ENCODE results near the gene AGPAT2.
A peak's percentile ranks its signal among the peaks of the same experiment; 100 is the strongest.

Gene AGPAT2

DNA sequence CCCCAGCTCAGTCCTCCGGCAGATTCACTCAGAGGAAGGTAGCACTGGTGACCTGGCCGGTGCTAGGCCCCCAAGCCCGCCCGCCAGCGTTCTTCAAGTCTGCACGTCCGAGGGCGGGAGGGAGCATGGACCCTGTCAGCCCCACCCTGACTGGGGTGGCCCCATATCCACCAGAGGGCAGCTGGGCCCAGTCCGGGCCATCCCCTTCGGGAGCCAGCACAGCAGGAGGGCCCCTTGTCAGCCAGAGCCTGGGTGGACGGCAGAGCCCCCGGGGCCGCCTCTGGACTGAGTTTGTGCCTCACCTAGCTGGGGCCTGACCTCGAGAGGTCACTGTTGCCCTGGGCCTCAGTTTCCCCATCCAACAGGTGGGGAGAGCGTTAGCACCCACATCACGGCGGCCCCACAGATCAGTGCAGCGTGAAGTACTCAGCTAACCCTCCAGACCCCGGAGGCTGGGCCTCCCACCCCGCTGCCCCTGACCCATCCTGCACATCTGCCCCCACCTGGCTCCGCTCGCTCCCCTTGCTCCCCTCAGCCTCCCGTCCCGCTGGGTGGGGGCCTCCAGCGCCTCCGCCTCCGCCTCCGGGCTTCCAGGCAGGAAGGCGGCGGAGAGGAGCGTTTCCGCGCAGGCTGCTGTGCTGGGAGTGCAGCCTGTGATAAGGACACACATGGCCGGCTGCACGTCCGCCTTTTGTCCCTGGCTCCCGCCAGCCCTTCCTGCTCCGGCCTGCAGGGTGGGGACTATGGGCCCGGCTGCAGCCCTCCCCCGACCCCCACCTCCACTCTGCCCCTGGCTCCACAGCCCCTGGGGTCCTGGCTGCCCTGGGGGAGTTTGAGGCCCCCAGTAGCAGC is 41.1 kb downstream of the AGPAT2 start:
- H3K4me2 ChIP-seq (ENCODE audit: low read length) = peak overlapping the region; percentile 55
- peaks cover 45% of the 10 kb centered on the region for H3K27me3 ChIP-seq (ENCODE audit: control insufficient read depth, low read length)
- H3K4me3 ChIP-seq (ENCODE audit: low read length) = peak overlapping the region; percentile 51
- H3K79me2 ChIP-seq (ENCODE audit: control insufficient read depth, low read length) = no peaks in the 10 kb centered on the region
- H3F3A ChIP-seq (ENCODE audit: control insufficient read depth, insufficient read depth) = peaks cover 5% of the 10 kb centered on the region
- peaks cover 43% of the 10 kb centered on the region for H3K4me1 ChIP-seq (ENCODE audit: control insufficient read depth, low read length)
- no peaks in the 10 kb centered on the region for H3K36me3 ChIP-seq (ENCODE audit: control insufficient read depth, low read length)
- no peaks in the 10 kb centered on the region for H3K9me3 ChIP-seq (ENCODE audit: control insufficient read depth, insufficient read depth, low read length)
- TF ChIP-seq, protein P1, sequence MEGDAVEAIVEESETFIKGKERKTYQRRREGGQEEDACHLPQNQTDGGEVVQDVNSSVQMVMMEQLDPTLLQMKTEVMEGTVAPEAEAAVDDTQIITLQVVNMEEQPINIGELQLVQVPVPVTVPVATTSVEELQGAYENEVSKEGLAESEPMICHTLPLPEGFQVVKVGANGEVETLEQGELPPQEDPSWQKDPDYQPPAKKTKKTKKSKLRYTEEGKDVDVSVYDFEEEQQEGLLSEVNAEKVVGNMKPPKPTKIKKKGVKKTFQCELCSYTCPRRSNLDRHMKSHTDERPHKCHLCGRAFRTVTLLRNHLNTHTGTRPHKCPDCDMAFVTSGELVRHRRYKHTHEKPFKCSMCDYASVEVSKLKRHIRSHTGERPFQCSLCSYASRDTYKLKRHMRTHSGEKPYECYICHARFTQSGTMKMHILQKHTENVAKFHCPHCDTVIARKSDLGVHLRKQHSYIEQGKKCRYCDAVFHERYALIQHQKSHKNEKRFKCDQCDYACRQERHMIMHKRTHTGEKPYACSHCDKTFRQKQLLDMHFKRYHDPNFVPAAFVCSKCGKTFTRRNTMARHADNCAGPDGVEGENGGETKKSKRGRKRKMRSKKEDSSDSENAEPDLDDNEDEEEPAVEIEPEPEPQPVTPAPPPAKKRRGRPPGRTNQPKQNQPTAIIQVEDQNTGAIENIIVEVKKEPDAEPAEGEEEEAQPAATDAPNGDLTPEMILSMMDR (IDR thresholded peaks at IDR 0.05; ENCODE audit: low read depth, low read length, poor library complexity, severe bottlenecking) = no peak
- TF ChIP-seq EZH2phosphoT487 (IDR thresholded peaks at IDR 0.05; ENCODE audit: borderline replicate concordance, low read length) = no peak
- no peak overlapping the region for H3K27ac ChIP-seq (ENCODE audit: low read depth, low read length)
- no peaks in the 10 kb centered on the region for H3K9me2 ChIP-seq (replicated peaks; ENCODE audit: control insufficient read depth, low read length)
- H4K20me1 ChIP-seq (ENCODE audit: control insufficient read depth, insufficient read depth, low read depth, low read length) = no peaks in the 10 kb centered on the region

GRCh38 chr9:136645352-136645902 is 41.8 kb downstream of the AGPAT2 start:
- Histone ChIP-seq H4K20me1 (ENCODE audit: control insufficient read depth, insufficient read depth, low read depth, low read length) (no peaks in the 10 kb centered on the region), H3K4me2 (ENCODE audit: low read length) (peak overlapping the region; percentile 55), H3K36me3 (ENCODE audit: control insufficient read depth, low read length) (no peaks in the 10 kb centered on the region), H3K9me2 (replicated peaks; ENCODE audit: control insufficient read depth, low read length) (no peaks in the 10 kb centered on the region), H3K27me3 (ENCODE audit: control insufficient read depth, low read length) (peaks cover 45% of the 10 kb centered on the region), H3K9me3 (ENCODE audit: control insufficient read depth, insufficient read depth, low read length) (no peaks in the 10 kb centered on the region), H3K27ac (ENCODE audit: low read depth, low read length) (no peak overlapping the region), H3K79me2 (ENCODE audit: control insufficient read depth, low read length) (no peaks in the 10 kb centered on the region), H3F3A (ENCODE audit: control insufficient read depth, insufficient read depth) (no peaks in the 10 kb centered on the region), H3K4me3 (ENCODE audit: low read length) (peak overlapping the region; percentile 51), H3K4me1 (ENCODE audit: control insufficient read depth, low read length) (peaks cover 37% of the 10 kb centered on the region)
- TF ChIP-seq, protein P1 (IDR thresholded peaks at IDR 0.05; ENCODE audit: low read depth, low read length, poor library complexity, severe bottlenecking) = no peak
- no peak for TF ChIP-seq EZH2phosphoT487 (IDR thresholded peaks at IDR 0.05; ENCODE audit: borderline replicate concordance, low read length)

DNA sequence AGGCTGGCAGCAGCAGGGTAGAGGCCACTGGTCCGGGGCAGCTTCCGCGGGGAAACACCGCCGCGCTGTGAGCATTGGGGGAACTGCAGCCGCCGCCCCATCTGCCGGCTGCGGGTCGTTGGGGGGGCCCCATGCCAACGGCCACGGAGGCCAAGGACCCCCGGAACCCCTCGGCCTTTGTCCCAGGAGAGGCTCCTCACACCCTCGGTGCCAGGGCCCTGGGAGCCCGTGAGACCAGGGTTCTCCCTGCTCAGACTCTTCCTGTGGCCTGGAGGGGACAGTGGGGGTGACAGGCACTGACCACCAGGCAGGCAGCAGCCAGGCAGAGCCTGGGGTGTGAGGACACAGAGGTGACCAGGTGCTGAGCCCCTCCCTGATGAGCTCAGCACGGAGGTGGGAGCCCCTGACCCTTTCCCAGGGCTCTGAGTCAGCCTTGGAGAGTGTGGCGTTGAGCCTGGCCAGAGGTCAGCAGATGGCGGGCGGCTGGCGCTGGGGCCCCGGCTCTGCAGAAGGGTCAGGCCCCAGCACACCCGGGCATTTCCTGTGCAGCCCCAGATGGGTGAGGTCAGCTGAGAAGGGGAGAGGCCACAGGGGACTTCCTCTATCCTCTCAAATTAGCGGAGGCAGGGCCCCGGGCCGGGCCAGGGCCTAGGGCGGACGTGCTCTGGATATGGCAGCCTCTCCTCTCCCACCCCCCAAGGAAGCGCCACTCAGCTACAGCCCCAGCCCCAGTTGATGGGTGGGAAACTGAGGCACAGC is 42.5 kb downstream of the AGPAT2 start:
- Histone ChIP-seq H3K9me2 (replicated peaks; ENCODE audit: control insufficient read depth, low read length) (no peaks in the 10 kb centered on the region), H3K4me3 (ENCODE audit: low read length) (peak overlapping the region; percentile 25)

More for the DNA sequence above, 42.5 kb downstream of the AGPAT2 start:
- Histone ChIP-seq H3K9me3 (ENCODE audit: control insufficient read depth, insufficient read depth, low read length) (no peaks in the 10 kb centered on the region), H4K20me1 (ENCODE audit: control insufficient read depth, insufficient read depth, low read depth, low read length) (no peaks in the 10 kb centered on the region), H3K4me1 (ENCODE audit: control insufficient read depth, low read length) (peaks cover 34% of the 10 kb centered on the region), H3F3A (ENCODE audit: control insufficient read depth, insufficient read depth) (no peaks in the 10 kb centered on the region), H3K4me2 (ENCODE audit: low read length) (peak overlapping the region; percentile 55), H3K79me2 (ENCODE audit: control insufficient read depth, low read length) (no peaks in the 10 kb centered on the region), H3K27me3 (ENCODE audit: control insufficient read depth, low read length) (peaks cover 45% of the 10 kb centered on the region), H3K27ac (ENCODE audit: low read depth, low read length) (no peak overlapping the region), H3K36me3 (ENCODE audit: control insufficient read depth, low read length) (no peaks in the 10 kb centered on the region)
- TF ChIP-seq, protein P1 (IDR thresholded peaks at IDR 0.05; ENCODE audit: low read depth, low read length, poor library complexity, severe bottlenecking) = peak; percentile 93
- TF ChIP-seq EZH2phosphoT487 (IDR thresholded peaks at IDR 0.05; ENCODE audit: borderline replicate concordance, low read length) = no peak
